Activated naive CD4-positive, alpha-beta T cell treated with anti-CD3 and anti-CD28 coated beads, Interleukin-2, amount 50 U/mL, for 72 hours (primary cell): ENCODE results near the gene GNL1. TPM values are rescaled to one million over a fixed set of nuclear protein-coding genes. Genes with fewer than 3 reads are reported as not detected.
"Not testable (repeated sequence)": the region's sequence is repeated elsewhere in the genome, so short reads cannot be mapped to it uniquely, and the experiment has no call there.

Experiments
- ATAC-seq, 2 donors: fragments of 150-1000 bp; cut with Tn5 transposase; 2 replicates each; pipeline ENCODE4 v1.10.0; 2021; ENCODE audit warnings: mild to moderate bottlenecking in 2 of 2, moderate library complexity in 2 of 2
- DNase-seq, 2 donors: peaks; one replicate each; pipeline ENCODE4 v3.0.0; 2021 to 2022; ENCODE audit warnings: low spot score in 2 of 2
- H3K27ac Mint-ChIP-seq, 2 donors: one replicate each; pipeline ENCODE4 v1.8.0; 2022; ENCODE audit warnings: mild to moderate bottlenecking in 2 of 2, mixed read lengths in 2 of 2
- H3K36me3 Mint-ChIP-seq, 2 donors: one replicate each; pipeline ENCODE4 v1.8.0; 2022; ENCODE audit warnings: mixed read lengths in 2 of 2
- H3K9me3 Mint-ChIP-seq, 2 donors: one replicate each; pipeline ENCODE4 v1.8.0; 2022; ENCODE audit warnings: mixed read lengths in 2 of 2
- total RNA-seq, 2 donors: library from RNA; stranded (reverse); gene quantifications; one replicate each; pipeline ENCODE4 v1.2.3, GENCODE V29; 2022

GNL1 gene
- 100 to 1,000 TPM; 107 to 139 TPM for total RNA-seq

GRCh38 chr6:30556066-30556905, at the start of gene GNL1:
TSS of gene GNL1 (minus strand) at chr6:30556489. CDS start at chr6:30556203, 286 bp downstream.
- ATAC-seq (peak; percentile 84 to 92), DNase-seq (peak; percentile 98 to 99)
- peaks cover 40 to 56% of the 10 kb centered on the region in 2 donors for H3K36me3 Mint-ChIP-seq
- peak within 1 kb of the TSS; percentile 99 for H3K27ac Mint-ChIP-seq
- no peaks in the 10 kb centered on the region for H3K9me3 Mint-ChIP-seq

- ATAC-seq, result no peak
- peaks cover 47 to 56% of the 10 kb centered on the region in 2 donors for H3K36me3 Mint-ChIP-seq
- no peaks in the 10 kb centered on the region for H3K9me3 Mint-ChIP-seq
Measured at GRCh38 chr6:30603961-30604360, 47.7 kb upstream of the GNL1 start.

GRCh38 chr6:30601815-30602641, 45.7 kb upstream of the GNL1 start:
- DNase-seq (no peak), ATAC-seq (no peak)
- Mint-ChIP-seq H3K36me3 (peaks cover 36 to 42% of the 10 kb centered on the region in 2 donors), H3K27ac (no peak overlapping the region), H3K9me3 (no peaks in the 10 kb centered on the region)

More at GRCh38 chr6:30603961-30604360, 47.7 kb upstream of the GNL1 start:
- no peak overlapping the region for H3K27ac Mint-ChIP-seq
- no peak for DNase-seq

GRCh38 chr6:30601436-30601814, 45.1 kb upstream of the GNL1 start:
- Mint-ChIP-seq H3K36me3 (peaks cover 33 to 38% of the 10 kb centered on the region in 2 donors), H3K27ac (peak overlapping the region; percentile 74 to 88), H3K9me3 (no peaks in the 10 kb centered on the region)
- no peak for DNase-seq
- no peak for ATAC-seq

GRCh38 chr6:30600451-30600961, 44.2 kb upstream of the GNL1 start:
- ATAC-seq, result no peak
- DNase-seq, result no peak
- no peaks in the 10 kb centered on the region for H3K9me3 Mint-ChIP-seq
- H3K27ac Mint-ChIP-seq, result peak overlapping the region in 1 of 2 donors; percentile 57
- H3K36me3 Mint-ChIP-seq, result peaks cover 26 to 31% of the 10 kb centered on the region in 2 donors

GRCh38 chr6:30599625-30600324, 43.5 kb upstream of the GNL1 start:
- H3K27ac Mint-ChIP-seq, result peak overlapping the region; percentile 12 to 22
- H3K36me3 Mint-ChIP-seq, result peaks cover 20 to 24% of the 10 kb centered on the region in 2 donors
- no peak for DNase-seq
- no peak for ATAC-seq
- H3K9me3 Mint-ChIP-seq, result no peaks in the 10 kb centered on the region

GRCh38 chr6:30598912-30599624, 42.8 kb upstream of the GNL1 start:
- Mint-ChIP-seq H3K9me3 (no peaks in the 10 kb centered on the region), H3K27ac (peak overlapping the region; percentile 12 to 85), H3K36me3 (peaks cover 13 to 17% of the 10 kb centered on the region in 2 donors)
- no peak for ATAC-seq
- DNase-seq, result no peak

GRCh38 chr6:30597315-30598144, 41.2 kb upstream of the GNL1 start:
- DNase-seq, result peak; percentile 66 to 86
- peak; percentile 83 to 87 for ATAC-seq
- not testable (repeated sequence) for H3K36me3 Mint-ChIP-seq, H3K9me3 Mint-ChIP-seq
- peak overlapping the region; percentile 77 to 85 for H3K27ac Mint-ChIP-seq

GRCh38 chr6:30592287-30592686, 36.0 kb upstream of the GNL1 start:
- Mint-ChIP-seq H3K36me3 (peaks cover 0 to 22% of the 10 kb centered on the region in 2 donors), H3K9me3 (no peaks in the 10 kb centered on the region), H3K27ac (peak overlapping the region in 1 of 2 donors; percentile 84)
- ATAC-seq (no peak), DNase-seq (no peak)

GRCh38 chr6:30591008-30591407, 34.7 kb upstream of the GNL1 start:
- peak overlapping the region; percentile 10 to 84 for H3K27ac Mint-ChIP-seq
- ATAC-seq, result peak in 1 of 2 donors; percentile 6
- no peaks in the 10 kb centered on the region for H3K9me3 Mint-ChIP-seq
- peaks cover 7 to 22% of the 10 kb centered on the region in 2 donors for H3K36me3 Mint-ChIP-seq
- no peak for DNase-seq

- Mint-ChIP-seq H3K36me3 (peaks cover 11 to 25% of the 10 kb centered on the region in 2 donors), H3K27ac (peak overlapping the region in 1 of 2 donors; percentile 10), H3K9me3 (no peaks in the 10 kb centered on the region)
- ATAC-seq (peak in 1 of 2 donors; percentile 3), DNase-seq (no peak)
Measured at GRCh38 chr6:30590509-30590908, 34.2 kb upstream of the GNL1 start.

- Mint-ChIP-seq H3K9me3 (no peaks in the 10 kb centered on the region), H3K27ac (peak overlapping the region in 1 of 2 donors; percentile 15), H3K36me3 (peaks cover 11 to 26% of the 10 kb centered on the region in 2 donors)
- DNase-seq (no peak), ATAC-seq (no peak)
Measured at GRCh38 chr6:30589754-30590358, 33.6 kb upstream of the GNL1 start.

GRCh38 chr6:30583921-30584320, 27.6 kb upstream of the GNL1 start:
- ATAC-seq (no peak), DNase-seq (no peak)
- peak overlapping the region in 1 of 2 donors; percentile 50 for H3K27ac Mint-ChIP-seq
- H3K9me3 Mint-ChIP-seq, result no peaks in the 10 kb centered on the region
- H3K36me3 Mint-ChIP-seq, result peaks cover 28 to 44% of the 10 kb centered on the region in 2 donors

GRCh38 chr6:30578051-30578450, 21.8 kb upstream of the GNL1 start:
- ATAC-seq (peak in 1 of 2 donors; percentile 35), DNase-seq (no peak)
- peak overlapping the region; percentile 14 to 83 for H3K27ac Mint-ChIP-seq
- peaks cover 36 to 52% of the 10 kb centered on the region in 2 donors for H3K36me3 Mint-ChIP-seq
- no peaks in the 10 kb centered on the region for H3K9me3 Mint-ChIP-seq

- Mint-ChIP-seq H3K27ac (peak overlapping the region; percentile 2 to 3), H3K36me3 (peaks cover 30 to 40% of the 10 kb centered on the region in 2 donors), H3K9me3 (no peaks in the 10 kb centered on the region)
- DNase-seq, result no peak
- no peak for ATAC-seq
Measured at GRCh38 chr6:30573113-30573512, 16.8 kb upstream of the GNL1 start.
